H9 (cell line): ENCODE data around the gene SGCD. TPM values are rescaled to one million over a fixed set of nuclear protein-coding genes. Genes with fewer than 3 reads are reported as not detected.

Experiments used
- DNase-seq: peaks from one replicate; pipeline ENCODE4 v3.0.0-alpha.2; 2017
- H2AFZ ChIP-seq: one replicate; pipeline ENCODE4 v1.6.1; 2013; ENCODE audit warnings: mild to moderate bottlenecking, low read length, control low read depth, moderate library complexity
- H2AK5ac ChIP-seq: 2 replicates; pipeline ENCODE4 v1.6.1; 2013; ENCODE audit warnings: low read length, control low read depth, mixed read lengths; ENCODE audit not compliant: insufficient read length
- H2BK120ac ChIP-seq: one replicate; pipeline ENCODE4 v1.6.1; 2013; ENCODE audit warnings: low read depth, mild to moderate bottlenecking, low read length, control low read depth, inconsistent platforms; ENCODE audit not compliant: poor library complexity, severe bottlenecking
- H2BK12ac ChIP-seq: 2 replicates; pipeline ENCODE4 v1.6.1; 2013; ENCODE audit warnings: low read length, control low read depth, mixed read lengths, low read depth; ENCODE audit not compliant: insufficient read length
- H2BK15ac ChIP-seq: 2 replicates; pipeline ENCODE4 v1.6.1; 2013; ENCODE audit warnings: low read depth, low read length, control low read depth
- H2BK20ac ChIP-seq: one replicate; pipeline ENCODE4 v1.6.1; 2013; ENCODE audit warnings: low read depth, mild to moderate bottlenecking, low read length, control low read depth, inconsistent platforms; ENCODE audit not compliant: poor library complexity, severe bottlenecking
- H2BK5ac ChIP-seq: 2 replicates; pipeline ENCODE4 v1.6.1; 2013; ENCODE audit warnings: low read length, control low read depth, mixed read lengths; ENCODE audit not compliant: insufficient read length
- H3K14ac ChIP-seq: 2 replicates; pipeline ENCODE4 v1.6.1; 2013; ENCODE audit warnings: low read length, control low read depth; ENCODE audit not compliant: insufficient read depth
- H3K18ac ChIP-seq: 2 replicates; pipeline ENCODE4 v1.6.1; 2013; ENCODE audit warnings: low read depth, mild to moderate bottlenecking, mixed read lengths, low read length, control low read depth; ENCODE audit not compliant: insufficient read length
- H3K23ac ChIP-seq: 2 replicates; pipeline ENCODE4 v1.6.1; 2013; ENCODE audit warnings: low read length, control low read depth, mixed read lengths, low read depth; ENCODE audit not compliant: insufficient read length
- H3K23me2 ChIP-seq: 2 replicates; pipeline ENCODE4 v1.6.1; 2013; ENCODE audit warnings: low read depth, mild to moderate bottlenecking, mixed read lengths, low read length, control low read depth; ENCODE audit not compliant: insufficient read length, poor library complexity, severe bottlenecking
- H3K27ac ChIP-seq: 2 replicates; pipeline ENCODE4 v1.5.1; 2013; ENCODE audit warnings: low read length, control low read depth, mixed read lengths, low read depth; ENCODE audit not compliant: insufficient read length
- H3K27me3 ChIP-seq: 2 replicates; pipeline ENCODE4 v1.6.1; 2013; ENCODE audit warnings: low read length, control low read depth, inconsistent platforms; ENCODE audit not compliant: insufficient read depth
- H3K4ac ChIP-seq: 2 replicates; pipeline ENCODE4 v1.6.1; 2013; ENCODE audit warnings: low read depth, mild to moderate bottlenecking, control low read depth, inconsistent platforms, low read length, moderate library complexity
- H3K4me1 ChIP-seq: 2 replicates; pipeline ENCODE4 v1.6.1; 2013; ENCODE audit warnings: low read length, control low read depth, inconsistent platforms; ENCODE audit not compliant: insufficient read depth
- H3K4me2 ChIP-seq: 2 replicates; pipeline ENCODE4 v1.6.1; 2013; ENCODE audit warnings: low read length, control low read depth, mixed read lengths; ENCODE audit not compliant: insufficient read length, insufficient read depth
- H3K56ac ChIP-seq: 2 replicates; pipeline ENCODE4 v1.6.1; 2013; ENCODE audit warnings: low read depth, mild to moderate bottlenecking, mixed read lengths, low read length, control low read depth; ENCODE audit not compliant: insufficient read length
- H3K79me1 ChIP-seq: 2 replicates; pipeline ENCODE4 v1.6.1; 2013; ENCODE audit warnings: low read depth, mild to moderate bottlenecking, moderate library complexity, low read length, control low read depth, inconsistent platforms; ENCODE audit not compliant: insufficient read depth, poor library complexity, severe bottlenecking
- H3K79me2 ChIP-seq: 2 replicates; pipeline ENCODE4 v1.6.1; 2013; ENCODE audit warnings: low read length, control low read depth, inconsistent platforms; ENCODE audit not compliant: insufficient read depth
- H3K9ac ChIP-seq: 2 replicates; pipeline ENCODE4 v1.6.1; 2013; ENCODE audit warnings: low read length, control low read depth, mixed read lengths; ENCODE audit not compliant: insufficient read length; ENCODE audit errors: extremely low read depth
- H3K9me3 ChIP-seq: one replicate; pipeline ENCODE4 v1.6.1; 2013; ENCODE audit warnings: low read depth, low read length, inconsistent platforms; ENCODE audit not compliant: control insufficient read depth
- H3T11ph ChIP-seq: one replicate; pipeline ENCODE4 v1.6.1; 2013; ENCODE audit warnings: mild to moderate bottlenecking, low read length, control low read depth, inconsistent platforms
- H4K20me1 ChIP-seq: one replicate; pipeline ENCODE4 v1.6.1; 2013; ENCODE audit not compliant: control insufficient read depth, insufficient read length, insufficient read depth
- H4K5ac ChIP-seq: 2 replicates; pipeline ENCODE4 v1.6.1; 2013; ENCODE audit warnings: low read depth, mild to moderate bottlenecking, mixed read lengths, low read length, control low read depth; ENCODE audit not compliant: insufficient read length
- H4K8ac ChIP-seq: replicated peaks from 2 replicates; pipeline ENCODE4 v1.6.1; 2013; ENCODE audit warnings: low read length, control low read depth, mixed read lengths, low read depth; ENCODE audit not compliant: insufficient read length
- H4K91ac ChIP-seq: 2 replicates; pipeline ENCODE4 v1.6.1; 2013; ENCODE audit warnings: low read depth, mild to moderate bottlenecking, moderate library complexity, mixed read lengths, low read length, control low read depth; ENCODE audit not compliant: insufficient read length
- H3K27ac Mint-ChIP-seq, 3 experiments: 2 replicates in 2 of 3; 3 replicates in 1 of 3; pipeline ENCODE4 v1.8.0; 2020 to 2021; ENCODE audit warnings: mixed read lengths in 3 of 3, mild to moderate bottlenecking in 1 of 3, moderate library complexity in 1 of 3
- H3K27me3 Mint-ChIP-seq: 2 replicates; pipeline ENCODE4 v1.8.0; 2021; ENCODE audit warnings: low read depth, mild to moderate bottlenecking, moderate library complexity, mixed read lengths
- H3K36me3 Mint-ChIP-seq, 3 experiments: 2 replicates in 2 of 3; 3 replicates in 1 of 3; pipeline ENCODE4 v1.8.0; 2020 to 2021; ENCODE audit warnings: low read depth in 3 of 3, mixed read lengths in 3 of 3; ENCODE audit not compliant: insufficient read depth in 1 of 3
- H3K4me1 Mint-ChIP-seq, 2 experiments: 2 replicates each; pipeline ENCODE4 v1.8.0; 2020; ENCODE audit warnings: mixed read lengths in 2 of 2
- H3K4me3 Mint-ChIP-seq, 2 experiments: 2 replicates in 1 of 2; 3 replicates in 1 of 2; pipeline ENCODE4 v1.8.0; 2020 to 2021; ENCODE audit warnings: mild to moderate bottlenecking in 2 of 2, mixed read lengths in 2 of 2, moderate library complexity in 1 of 2
- H3K9me3 Mint-ChIP-seq, 2 experiments: 2 replicates in 1 of 2; 3 replicates in 1 of 2; pipeline ENCODE4 v1.8.0; 2020; ENCODE audit warnings: mild to moderate bottlenecking in 2 of 2, mixed read lengths in 2 of 2, moderate library complexity in 1 of 2
- total RNA-seq: library from RNA; stranded (reverse); gene quantifications from 2 replicates; pipeline ENCODE4 v1.2.1, GENCODE V29; 2021
- TF ChIP-seq, protein P1 (sequence below): fragments of 200-600 bp; sonication (generic); conservative IDR thresholded peaks from 3 replicates; pipeline ENCODE4 v1.8.0; 2021; ENCODE audit warnings: antibody characterized with exemption, mild to moderate bottlenecking

Gene SGCD
- total RNA-seq, 1 experiment from 2014 or later: 0.11 TPM

DNA sequence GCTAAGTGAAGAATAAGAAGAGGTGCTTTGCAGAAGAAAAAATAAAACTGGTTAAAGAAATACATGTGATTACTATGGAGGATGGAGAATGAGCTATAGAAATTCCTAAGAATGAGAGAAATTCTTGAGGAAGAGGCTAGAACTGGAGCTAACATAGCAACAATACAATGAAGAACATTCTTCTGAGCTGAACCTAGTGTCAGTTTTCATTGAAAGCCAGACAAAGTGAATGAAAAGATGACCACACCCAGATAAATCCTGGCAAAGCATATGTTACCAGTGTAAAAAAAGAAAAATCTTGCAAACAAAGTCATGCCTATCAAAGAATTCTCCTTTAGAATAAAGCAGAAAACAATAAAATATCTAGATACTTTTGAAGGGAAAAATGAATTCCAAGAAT is 39.6 kb downstream of the SGCD start:
- Histone ChIP-seq H4K5ac (no peak overlapping the region), H3K4ac (no peak overlapping the region), H3T11ph (no peak overlapping the region), H3K56ac (no peak overlapping the region), H3K9me3 (no peaks in the 10 kb centered on the region), H3K79me2 (no peaks in the 10 kb centered on the region), H2BK5ac (no peak overlapping the region), H2BK12ac (no peak overlapping the region), H3K9ac (no peak overlapping the region), H3K79me1 (no peaks in the 10 kb centered on the region), H3K27me3 (no peaks in the 10 kb centered on the region), H4K20me1 (no peaks in the 10 kb centered on the region), H2BK20ac (no peak overlapping the region), H3K27ac (no peak overlapping the region), H4K91ac (no peak overlapping the region), H4K8ac (no peak overlapping the region), H2AK5ac (no peak overlapping the region), H3K18ac (no peak overlapping the region), H3K4me2 (no peak overlapping the region), H3K4me1 (no peaks in the 10 kb centered on the region), H3K23ac (no peak overlapping the region), H2BK120ac (no peak overlapping the region), H2BK15ac (no peak overlapping the region), H3K14ac (no peak overlapping the region), H2AFZ (no peak overlapping the region), H3K23me2 (no peaks in the 10 kb centered on the region)
- H3K27ac Mint-ChIP-seq: no peak overlapping the region
- no peak overlapping the region for H3K4me3 Mint-ChIP-seq
- H3K36me3 Mint-ChIP-seq: no peaks in the 10 kb centered on the region
- TF ChIP-seq, protein P1, sequence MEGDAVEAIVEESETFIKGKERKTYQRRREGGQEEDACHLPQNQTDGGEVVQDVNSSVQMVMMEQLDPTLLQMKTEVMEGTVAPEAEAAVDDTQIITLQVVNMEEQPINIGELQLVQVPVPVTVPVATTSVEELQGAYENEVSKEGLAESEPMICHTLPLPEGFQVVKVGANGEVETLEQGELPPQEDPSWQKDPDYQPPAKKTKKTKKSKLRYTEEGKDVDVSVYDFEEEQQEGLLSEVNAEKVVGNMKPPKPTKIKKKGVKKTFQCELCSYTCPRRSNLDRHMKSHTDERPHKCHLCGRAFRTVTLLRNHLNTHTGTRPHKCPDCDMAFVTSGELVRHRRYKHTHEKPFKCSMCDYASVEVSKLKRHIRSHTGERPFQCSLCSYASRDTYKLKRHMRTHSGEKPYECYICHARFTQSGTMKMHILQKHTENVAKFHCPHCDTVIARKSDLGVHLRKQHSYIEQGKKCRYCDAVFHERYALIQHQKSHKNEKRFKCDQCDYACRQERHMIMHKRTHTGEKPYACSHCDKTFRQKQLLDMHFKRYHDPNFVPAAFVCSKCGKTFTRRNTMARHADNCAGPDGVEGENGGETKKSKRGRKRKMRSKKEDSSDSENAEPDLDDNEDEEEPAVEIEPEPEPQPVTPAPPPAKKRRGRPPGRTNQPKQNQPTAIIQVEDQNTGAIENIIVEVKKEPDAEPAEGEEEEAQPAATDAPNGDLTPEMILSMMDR: no peak
- no peaks in the 10 kb centered on the region for H3K4me1 Mint-ChIP-seq
- no peaks in the 10 kb centered on the region for H3K9me3 Mint-ChIP-seq
- no peaks in the 10 kb centered on the region for H3K27me3 Mint-ChIP-seq
- DNase-seq: no peak
